NCI-H2107 (cell line): ENCODE results near the gene MAPK8IP3.
A peak's percentile ranks its signal among the peaks of the same experiment; 100 is the strongest.
"Not testable (repeated sequence)": the region's sequence is repeated elsewhere in the genome, so short reads cannot be mapped to it uniquely, and the experiment has no call there.

Source experiments
- DNase-seq: peaks from one replicate; lab custom pipeline; 2025; lab: John Stamatoyannopoulos, UW

MAPK8IP3 gene

GRCh38 chr16:1678500-1679098 is 27.4 kb upstream of the MAPK8IP3 start:
- no peak for DNase-seq

GRCh38 chr16:1680361-1680760 is 25.6 kb upstream of the MAPK8IP3 start:
- DNase-seq, result no peak

- DNase-seq, result no peak
Observed at GRCh38 chr16:1681032-1681431, 25.0 kb upstream of the MAPK8IP3 start.

GRCh38 chr16:1687427-1688316 is 18.3 kb upstream of the MAPK8IP3 start:
- no peak for DNase-seq

- no peak for DNase-seq
Observed at GRCh38 chr16:1688807-1689560, 17.0 kb upstream of the MAPK8IP3 start.

- DNase-seq, result no peak
Observed at GRCh38 chr16:1689853-1690252, 16.1 kb upstream of the MAPK8IP3 start.

- DNase-seq, result no peak
Observed at GRCh38 chr16:1690810-1691209, 15.2 kb upstream of the MAPK8IP3 start.

GRCh38 chr16:1691276-1691675 is 14.7 kb upstream of the MAPK8IP3 start:
- no peak for DNase-seq

GRCh38 chr16:1691956-1692355 is 14.0 kb upstream of the MAPK8IP3 start:
- DNase-seq, result no peak

- no peak for DNase-seq
Observed at GRCh38 chr16:1696863-1697262, 9.1 kb upstream of the MAPK8IP3 start.

GRCh38 chr16:1698680-1699079 is 7.3 kb upstream of the MAPK8IP3 start:
- DNase-seq, result no peak

- DNase-seq, result no peak
Observed at GRCh38 chr16:1700246-1700645, 5.7 kb upstream of the MAPK8IP3 start.

- no peak for DNase-seq
Observed at GRCh38 chr16:1701216-1701878, 4.6 kb upstream of the MAPK8IP3 start.

GRCh38 chr16:1705324-1705687 is 689 bp upstream of the MAPK8IP3 start:
- not testable (repeated sequence) for DNase-seq

GRCh38 chr16:1706386-1707192 is 594 bp downstream of the MAPK8IP3 start:
- DNase-seq, result no peak

GRCh38 chr16:1707193-1707790 is 1.3 kb downstream of the MAPK8IP3 start:
- no peak for DNase-seq

- DNase-seq, result no peak
Observed at GRCh38 chr16:1708083-1708767, 2.2 kb downstream of the MAPK8IP3 start.

- DNase-seq, result peak; percentile 71
Observed at GRCh38 chr16:1708768-1709180, 2.8 kb downstream of the MAPK8IP3 start.

GRCh38 chr16:1709356-1709755 is 3.4 kb downstream of the MAPK8IP3 start:
- DNase-seq, result no peak

GRCh38 chr16:1710811-1711507 is 5.0 kb downstream of the MAPK8IP3 start:
- no peak for DNase-seq
